ENCODE results near the gene ERCC4.

ERCC4 gene

GRCh38 chr16:13958474-13958873, 38.5 kb downstream of the ERCC4 start:
- H3K4me3 ChIP-seq (IDR thresholded peaks at IDR 0.05; ENCODE audit: insufficient read depth, low read depth, low read length) = no peak overlapping the region
- peak overlapping the region; percentile 99 for H3K4me2 ChIP-seq
- no peaks in the 10 kb centered on the region for H3K79me2 ChIP-seq (ENCODE audit: insufficient read depth, low read depth)
- peaks cover 47% of the 10 kb centered on the region for H3K4me1 ChIP-seq (ENCODE audit: low read depth, poor library complexity, severe bottlenecking)
- H4K20me1 ChIP-seq (ENCODE audit: insufficient read depth) = no peaks in the 10 kb centered on the region
- peak overlapping the region; percentile 97 for H3K27ac ChIP-seq
- no peak for TF ChIP-seq CTCF (conservative IDR thresholded peaks at IDR 0.05; ENCODE audit: low read depth, low read length)
- peak overlapping the region; percentile 83 for H2AFZ ChIP-seq (ENCODE audit: low read depth)
- H3K9ac ChIP-seq = peak overlapping the region; percentile 86
- H3K27me3 ChIP-seq (ENCODE audit: insufficient read depth, low read depth) = no peaks in the 10 kb centered on the region
- no peaks in the 10 kb centered on the region for H3K36me3 ChIP-seq (ENCODE audit: insufficient read depth)

- H3K27me3 ChIP-seq (ENCODE audit: insufficient read depth, low read depth) = no peaks in the 10 kb centered on the region
- no peak overlapping the region for H3K9ac ChIP-seq
- H3K27ac ChIP-seq = peak overlapping the region; percentile 97; the same call in 1 of the 2 replicates
- peaks cover 43% of the 10 kb centered on the region for H3K4me1 ChIP-seq (ENCODE audit: low read depth, poor library complexity, severe bottlenecking)
- no peaks in the 10 kb centered on the region for H3K36me3 ChIP-seq (ENCODE audit: insufficient read depth)
- H3K79me2 ChIP-seq (ENCODE audit: insufficient read depth, low read depth) = no peaks in the 10 kb centered on the region
- no peak for TF ChIP-seq CTCF (conservative IDR thresholded peaks at IDR 0.05; ENCODE audit: low read depth, low read length)
- H3K4me3 ChIP-seq (IDR thresholded peaks at IDR 0.05; ENCODE audit: insufficient read depth, low read depth, low read length) = no peak overlapping the region
- H4K20me1 ChIP-seq (ENCODE audit: insufficient read depth) = no peaks in the 10 kb centered on the region
- H2AFZ ChIP-seq (ENCODE audit: low read depth) = no peak overlapping the region
- peak overlapping the region; percentile 99; the same call in 1 of the 2 replicates for H3K4me2 ChIP-seq
These were observed 39.7 kb downstream of the ERCC4 start for GRCh38 chr16:13959626-13960025.

GRCh38 chr16:13961099-13961811, 41.3 kb downstream of the ERCC4 start:
- Histone ChIP-seq H3K27ac (no peak overlapping the region), H3K27me3 (ENCODE audit: insufficient read depth, low read depth) (no peaks in the 10 kb centered on the region), H2AFZ (ENCODE audit: low read depth) (no peak overlapping the region), H3K79me2 (ENCODE audit: insufficient read depth, low read depth) (no peaks in the 10 kb centered on the region), H3K4me2 (no peak overlapping the region), H3K9ac (no peak overlapping the region), H3K36me3 (ENCODE audit: insufficient read depth) (no peaks in the 10 kb centered on the region), H3K4me1 (ENCODE audit: low read depth, poor library complexity, severe bottlenecking) (peaks cover 27% of the 10 kb centered on the region), H3K4me3 (IDR thresholded peaks at IDR 0.05; ENCODE audit: insufficient read depth, low read depth, low read length) (no peak overlapping the region), H4K20me1 (ENCODE audit: insufficient read depth) (no peaks in the 10 kb centered on the region)
- TF ChIP-seq CTCF (conservative IDR thresholded peaks at IDR 0.05; ENCODE audit: low read depth, low read length) = no peak

- no peaks in the 10 kb centered on the region for H3K36me3 ChIP-seq (ENCODE audit: insufficient read depth)
- no peaks in the 10 kb centered on the region for H3K27me3 ChIP-seq (ENCODE audit: insufficient read depth, low read depth)
- H3K27ac ChIP-seq = no peak overlapping the region
- H3K4me2 ChIP-seq = no peak overlapping the region
- no peaks in the 10 kb centered on the region for H3K79me2 ChIP-seq (ENCODE audit: insufficient read depth, low read depth)
- no peak for TF ChIP-seq CTCF (conservative IDR thresholded peaks at IDR 0.05; ENCODE audit: low read depth, low read length)
- H3K4me1 ChIP-seq (ENCODE audit: low read depth, poor library complexity, severe bottlenecking) = peaks cover 24% of the 10 kb centered on the region
- H4K20me1 ChIP-seq (ENCODE audit: insufficient read depth) = no peaks in the 10 kb centered on the region
- no peak overlapping the region for H3K4me3 ChIP-seq (IDR thresholded peaks at IDR 0.05; ENCODE audit: insufficient read depth, low read depth, low read length)
- H3K9ac ChIP-seq = no peak overlapping the region
- H2AFZ ChIP-seq (ENCODE audit: low read depth) = no peak overlapping the region
These were observed 42.3 kb downstream of the ERCC4 start for GRCh38 chr16:13962232-13962631.
